SU-DHL-6 (cell line): ENCODE results near the gene SLC7A9.

Source experiments
- H2AFZ ChIP-seq: fragments of 200-600 bp; sonication (generic); 2 replicates; pipeline ENCODE4 v1.6.1; 2014; ENCODE audit warnings: low read depth, mild to moderate bottlenecking, moderate library complexity, mixed read lengths, antibody characterized with exemption, low read length; ENCODE audit not compliant: severe bottlenecking
- H3F3A ChIP-seq: fragments of 200-600 bp; shearing (Covaris generic); 2 replicates; pipeline ENCODE4 v1.6.0; 2016; ENCODE audit warnings: antibody characterized with exemption, mild to moderate bottlenecking; ENCODE audit not compliant: insufficient read depth
- H3K27ac ChIP-seq: fragments of 200-600 bp; sonication (generic); 2 replicates; pipeline ENCODE4 v1.5.1; 2016; ENCODE audit warnings: low read depth, mild to moderate bottlenecking, low read length, moderate library complexity, mixed read lengths
- H3K27me3 ChIP-seq: fragments of 200-600 bp; sonication (generic), shearing (Covaris generic); 2 replicates; pipeline ENCODE4 v1.6.0; 2014; ENCODE audit warnings: mild to moderate bottlenecking, low read length
- H3K36me3 ChIP-seq: fragments of 200-600 bp; sonication (generic); 2 replicates; pipeline ENCODE4 v1.6.1; 2014; ENCODE audit warnings: mild to moderate bottlenecking, low read length, mixed read lengths
- H3K4me2 ChIP-seq: fragments of 300-600, 200-600 bp; shearing (Covaris generic), sonication (generic); 2 replicates; pipeline ENCODE4 v1.6.0; 2014; ENCODE audit warnings: low read length, low read depth, mild to moderate bottlenecking; ENCODE audit not compliant: poor library complexity, severe bottlenecking
- H3K4me3 ChIP-seq: fragments of 200-600 bp; sonication (generic); 2 replicates; pipeline ENCODE4 v1.5.1; 2014; ENCODE audit warnings: antibody characterized with exemption, low read length, mild to moderate bottlenecking, mixed read lengths; ENCODE audit not compliant: insufficient read depth, poor library complexity, severe bottlenecking
- H3K79me2 ChIP-seq: fragments of 200-600 bp; sonication (generic); 2 replicates; pipeline ENCODE4 v1.6.1; 2014; ENCODE audit warnings: mild to moderate bottlenecking, low read length, moderate library complexity; ENCODE audit not compliant: insufficient read depth
- H3K9ac ChIP-seq: fragments of 200-600 bp; sonication (generic); 2 replicates; pipeline ENCODE4 v1.7.0; 2014; ENCODE audit warnings: mild to moderate bottlenecking, low read length
- H3K9me2 ChIP-seq: fragments of 200-600 bp; sonication (generic); replicated peaks from 2 replicates; pipeline ENCODE4 v1.6.1; 2014; ENCODE audit warnings: low read length; ENCODE audit not compliant: insufficient read depth
- H3K9me3 ChIP-seq: fragments of 200-600 bp; sonication (generic); 2 replicates; pipeline ENCODE4 v1.6.1; 2014; ENCODE audit warnings: low read length, mixed read lengths; ENCODE audit not compliant: insufficient read depth
- H4K20me1 ChIP-seq: fragments of 200-600 bp; sonication (generic); 2 replicates; pipeline ENCODE4 v1.6.1; 2014; ENCODE audit warnings: low read depth, mild to moderate bottlenecking, antibody characterized with exemption, low read length, moderate library complexity, mixed read lengths
- CTCF ChIP-seq: fragments of 200-600 bp; sonication (generic); IDR thresholded peaks from one replicate; pipeline ENCODE4 v1.5.1; 2017; ENCODE audit warnings: antibody characterized with exemption, mild to moderate bottlenecking, low read length, moderate library complexity; ENCODE audit not compliant: insufficient read depth, poor library complexity, severe bottlenecking
- EZH2phosphoT487 ChIP-seq: fragments of 200-600 bp; sonication (generic), shearing (Covaris generic); conservative IDR thresholded peaks from 2 replicates; pipeline ENCODE4 v1.6.1; 2018; ENCODE audit warnings: mild to moderate bottlenecking, antibody characterized with exemption, low read length, moderate library complexity, mixed read lengths

SLC7A9 gene

GRCh38 chr19:32814624-32815023, 54.9 kb downstream of the SLC7A9 start:
- H3F3A ChIP-seq, result no peaks in the 10 kb centered on the region
- H3K4me2 ChIP-seq, result no peak overlapping the region
- H3K36me3 ChIP-seq, result no peaks in the 10 kb centered on the region
- H3K9me3 ChIP-seq, result no peaks in the 10 kb centered on the region
- TF ChIP-seq EZH2phosphoT487 (no peak), CTCF (no peak)
- H3K9ac ChIP-seq, result no peak overlapping the region
- no peak overlapping the region for H3K4me3 ChIP-seq
- H3K27ac ChIP-seq, result no peak overlapping the region
- no peaks in the 10 kb centered on the region for H4K20me1 ChIP-seq
- H3K9me2 ChIP-seq, result no peaks in the 10 kb centered on the region
- H3K27me3 ChIP-seq, result no peaks in the 10 kb centered on the region
- no peaks in the 10 kb centered on the region for H3K79me2 ChIP-seq
- no peak overlapping the region for H2AFZ ChIP-seq

GRCh38 chr19:32813862-32814425, 55.6 kb downstream of the SLC7A9 start:
- H3K27me3 ChIP-seq, result no peaks in the 10 kb centered on the region
- TF ChIP-seq EZH2phosphoT487 (no peak), CTCF (no peak)

GRCh38 chr19:32812571-32812970, 57.0 kb downstream of the SLC7A9 start:
- H3F3A ChIP-seq, result no peaks in the 10 kb centered on the region
- no peak overlapping the region for H3K4me2 ChIP-seq
- no peaks in the 10 kb centered on the region for H3K9me2 ChIP-seq
- no peaks in the 10 kb centered on the region for H3K79me2 ChIP-seq
- H3K36me3 ChIP-seq, result no peaks in the 10 kb centered on the region
- TF ChIP-seq EZH2phosphoT487, result no peak
- no peak for TF ChIP-seq CTCF
- H3K27me3 ChIP-seq, result no peaks in the 10 kb centered on the region
- no peak overlapping the region for H3K4me3 ChIP-seq
- no peak overlapping the region for H3K27ac ChIP-seq
- H3K9ac ChIP-seq, result no peak overlapping the region
- no peak overlapping the region for H2AFZ ChIP-seq
- no peaks in the 10 kb centered on the region for H4K20me1 ChIP-seq
- no peaks in the 10 kb centered on the region for H3K9me3 ChIP-seq

More at GRCh38 chr19:32813862-32814425, 55.6 kb downstream of the SLC7A9 start:
- Histone ChIP-seq H3K9ac (no peak overlapping the region), H3K36me3 (no peaks in the 10 kb centered on the region), H2AFZ (no peak overlapping the region), H3K9me2 (no peaks in the 10 kb centered on the region), H3K27ac (no peak overlapping the region), H3K4me3 (no peak overlapping the region), H3K4me2 (no peak overlapping the region), H3K79me2 (no peaks in the 10 kb centered on the region), H3F3A (no peaks in the 10 kb centered on the region), H4K20me1 (no peaks in the 10 kb centered on the region), H3K9me3 (no peaks in the 10 kb centered on the region)
